ENCODE data around the gene VPS54.

Gene VPS54

DNA sequence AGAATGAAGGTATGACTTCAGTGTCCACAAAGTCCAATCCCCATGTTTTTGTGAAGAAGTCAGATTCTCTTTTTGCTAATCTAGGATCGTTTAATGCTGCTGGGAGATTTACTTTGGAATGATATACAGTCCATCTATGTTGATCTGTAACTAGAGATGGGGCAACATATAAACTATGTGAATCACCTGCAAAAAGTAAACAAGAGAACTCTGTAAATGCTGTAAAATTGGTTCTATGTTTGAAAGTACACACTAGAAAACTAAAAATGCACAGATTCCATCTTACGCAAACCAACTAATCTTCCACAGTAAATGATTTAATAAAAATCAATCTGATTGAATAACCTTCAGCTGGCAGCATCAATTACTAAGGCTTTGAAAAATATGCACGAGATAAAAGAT, 37.5 kb downstream of the VPS54 start:
- TF ChIP-seq POLR2AphosphoS5 (IDR thresholded peaks at IDR 0.05; ENCODE audit: low read depth, low read length): no peak
- TF ChIP-seq FOXP2 (optimal IDR thresholded peaks at IDR 0.05; ENCODE audit: borderline replicate concordance, extremely low read depth, extremely low read length, insufficient read depth): no peak
- TF ChIP-seq SIN3A (IDR thresholded peaks at IDR 0.05; ENCODE audit: borderline replicate concordance, insufficient read depth, low read length): no peak
- TF ChIP-seq, protein P1, sequence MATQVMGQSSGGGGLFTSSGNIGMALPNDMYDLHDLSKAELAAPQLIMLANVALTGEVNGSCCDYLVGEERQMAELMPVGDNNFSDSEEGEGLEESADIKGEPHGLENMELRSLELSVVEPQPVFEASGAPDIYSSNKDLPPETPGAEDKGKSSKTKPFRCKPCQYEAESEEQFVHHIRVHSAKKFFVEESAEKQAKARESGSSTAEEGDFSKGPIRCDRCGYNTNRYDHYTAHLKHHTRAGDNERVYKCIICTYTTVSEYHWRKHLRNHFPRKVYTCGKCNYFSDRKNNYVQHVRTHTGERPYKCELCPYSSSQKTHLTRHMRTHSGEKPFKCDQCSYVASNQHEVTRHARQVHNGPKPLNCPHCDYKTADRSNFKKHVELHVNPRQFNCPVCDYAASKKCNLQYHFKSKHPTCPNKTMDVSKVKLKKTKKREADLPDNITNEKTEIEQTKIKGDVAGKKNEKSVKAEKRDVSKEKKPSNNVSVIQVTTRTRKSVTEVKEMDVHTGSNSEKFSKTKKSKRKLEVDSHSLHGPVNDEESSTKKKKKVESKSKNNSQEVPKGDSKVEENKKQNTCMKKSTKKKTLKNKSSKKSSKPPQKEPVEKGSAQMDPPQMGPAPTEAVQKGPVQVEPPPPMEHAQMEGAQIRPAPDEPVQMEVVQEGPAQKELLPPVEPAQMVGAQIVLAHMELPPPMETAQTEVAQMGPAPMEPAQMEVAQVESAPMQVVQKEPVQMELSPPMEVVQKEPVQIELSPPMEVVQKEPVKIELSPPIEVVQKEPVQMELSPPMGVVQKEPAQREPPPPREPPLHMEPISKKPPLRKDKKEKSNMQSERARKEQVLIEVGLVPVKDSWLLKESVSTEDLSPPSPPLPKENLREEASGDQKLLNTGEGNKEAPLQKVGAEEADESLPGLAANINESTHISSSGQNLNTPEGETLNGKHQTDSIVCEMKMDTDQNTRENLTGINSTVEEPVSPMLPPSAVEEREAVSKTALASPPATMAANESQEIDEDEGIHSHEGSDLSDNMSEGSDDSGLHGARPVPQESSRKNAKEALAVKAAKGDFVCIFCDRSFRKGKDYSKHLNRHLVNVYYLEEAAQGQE (IDR thresholded peaks at IDR 0.05; ENCODE audit: insufficient read depth in 1 of 2, low read depth in 2 of 2, low read length in 2 of 2): no peak
- no peak for TF ChIP-seq TAF1 (IDR thresholded peaks at IDR 0.05; ENCODE audit: borderline replicate concordance, insufficient read depth, low read length)

DNA sequence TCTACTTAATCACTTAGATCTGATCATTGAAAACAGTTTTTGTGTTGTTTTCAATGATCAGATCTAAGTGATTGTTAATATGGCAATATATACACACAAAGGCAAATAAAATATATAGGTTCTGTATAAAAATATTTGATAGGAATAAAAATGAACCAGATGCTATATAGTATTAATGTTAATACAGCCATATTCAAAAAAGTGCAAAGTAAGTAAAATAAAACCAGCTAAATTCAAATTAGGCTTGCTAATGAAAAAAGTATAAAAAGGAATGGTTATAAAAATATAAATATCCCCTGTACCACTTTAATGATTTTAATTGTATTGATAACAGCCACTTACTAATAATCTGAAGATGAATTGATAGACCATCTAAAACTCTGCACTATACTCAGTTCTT, 38.4 kb downstream of the VPS54 start:
- no peak for TF ChIP-seq POLR2AphosphoS5 (IDR thresholded peaks at IDR 0.05; ENCODE audit: low read depth, low read length)
- TF ChIP-seq SIN3A (IDR thresholded peaks at IDR 0.05; ENCODE audit: borderline replicate concordance, insufficient read depth, low read length): no peak
- no peak for TF ChIP-seq TAF1 (IDR thresholded peaks at IDR 0.05; ENCODE audit: borderline replicate concordance, insufficient read depth, low read length)
- TF ChIP-seq, protein P1 (IDR thresholded peaks at IDR 0.05; ENCODE audit: insufficient read depth in 1 of 2, low read depth in 2 of 2, low read length in 2 of 2): no peak
- TF ChIP-seq FOXP2 (optimal IDR thresholded peaks at IDR 0.05; ENCODE audit: borderline replicate concordance, extremely low read depth, extremely low read length, insufficient read depth): no peak

DNA sequence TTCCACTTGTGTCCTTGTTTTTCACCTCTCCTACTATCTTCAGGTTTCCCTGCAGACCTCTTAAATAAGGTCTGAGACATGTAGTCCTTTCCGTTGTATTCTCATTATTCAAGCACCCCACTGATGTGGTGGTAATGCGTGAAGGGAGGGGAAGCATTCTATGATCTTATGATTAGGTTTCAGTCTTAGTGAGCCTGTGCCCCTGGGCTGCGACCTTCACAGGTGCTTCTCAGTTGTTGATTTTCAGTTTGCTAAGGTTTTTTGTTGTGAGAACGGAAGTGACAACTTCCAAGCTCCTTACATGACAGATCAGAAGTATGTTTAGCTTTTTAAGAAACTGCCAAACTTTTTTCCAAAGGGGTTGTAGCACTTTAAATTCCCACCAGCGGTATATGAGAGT, 41.3 kb downstream of the VPS54 start:
- TF ChIP-seq FOXP2 (optimal IDR thresholded peaks at IDR 0.05; ENCODE audit: borderline replicate concordance, extremely low read depth, extremely low read length, insufficient read depth) (no peak), TAF1 (IDR thresholded peaks at IDR 0.05; ENCODE audit: borderline replicate concordance, insufficient read depth, low read length) (no peak), SIN3A (IDR thresholded peaks at IDR 0.05; ENCODE audit: borderline replicate concordance, insufficient read depth, low read length) (no peak), POLR2AphosphoS5 (IDR thresholded peaks at IDR 0.05; ENCODE audit: low read depth, low read length) (no peak)
- TF ChIP-seq, protein P1 (IDR thresholded peaks at IDR 0.05; ENCODE audit: insufficient read depth in 1 of 2, low read depth in 2 of 2, low read length in 2 of 2): no peak

DNA sequence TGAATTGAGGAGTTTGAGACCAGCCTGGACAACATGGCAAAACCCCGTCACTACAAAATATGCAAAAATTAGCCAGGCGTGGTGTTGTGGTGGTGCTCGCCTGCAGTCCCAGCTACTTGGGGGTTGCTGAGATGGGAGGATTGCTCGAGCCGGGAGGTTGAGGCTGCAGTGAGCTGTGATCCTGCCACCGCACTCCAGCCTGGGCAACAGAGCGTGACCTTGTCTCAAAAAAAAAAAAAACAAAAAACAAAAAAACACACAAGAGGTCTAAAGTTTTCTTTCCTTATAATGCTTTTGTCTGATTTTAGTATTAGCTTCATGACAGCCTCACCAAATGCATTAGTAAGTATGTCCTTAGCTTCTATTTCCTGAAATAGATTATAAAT, 43.1 kb downstream of the VPS54 start:
- TF ChIP-seq TAF1 (IDR thresholded peaks at IDR 0.05; ENCODE audit: borderline replicate concordance, insufficient read depth, low read length): no peak
- TF ChIP-seq, protein P1 (IDR thresholded peaks at IDR 0.05; ENCODE audit: insufficient read depth in 1 of 2, low read depth in 2 of 2, low read length in 2 of 2): no peak
- no peak for TF ChIP-seq FOXP2 (optimal IDR thresholded peaks at IDR 0.05; ENCODE audit: borderline replicate concordance, extremely low read depth, extremely low read length, insufficient read depth)
- TF ChIP-seq SIN3A (IDR thresholded peaks at IDR 0.05; ENCODE audit: borderline replicate concordance, insufficient read depth, low read length): no peak
- no peak for TF ChIP-seq POLR2AphosphoS5 (IDR thresholded peaks at IDR 0.05; ENCODE audit: low read depth, low read length)
